HG03025 (cell line): Measurements from ENCODE around the gene PLPPR5.
"Not testable (repeated sequence)": the region's sequence is repeated elsewhere in the genome, so short reads cannot be mapped to it uniquely, and the experiment has no call there.

ENCODE experiments used
- ATAC-seq: cut with Tn5 transposase; IDR thresholded peaks from one replicate; pipeline ENCODE4 v1.9.1; 2021; ENCODE audit warnings: mild to moderate bottlenecking, moderate library complexity; ENCODE audit not compliant: unreplicated experiment, low FRiP score

PLPPR5 gene

DNA sequence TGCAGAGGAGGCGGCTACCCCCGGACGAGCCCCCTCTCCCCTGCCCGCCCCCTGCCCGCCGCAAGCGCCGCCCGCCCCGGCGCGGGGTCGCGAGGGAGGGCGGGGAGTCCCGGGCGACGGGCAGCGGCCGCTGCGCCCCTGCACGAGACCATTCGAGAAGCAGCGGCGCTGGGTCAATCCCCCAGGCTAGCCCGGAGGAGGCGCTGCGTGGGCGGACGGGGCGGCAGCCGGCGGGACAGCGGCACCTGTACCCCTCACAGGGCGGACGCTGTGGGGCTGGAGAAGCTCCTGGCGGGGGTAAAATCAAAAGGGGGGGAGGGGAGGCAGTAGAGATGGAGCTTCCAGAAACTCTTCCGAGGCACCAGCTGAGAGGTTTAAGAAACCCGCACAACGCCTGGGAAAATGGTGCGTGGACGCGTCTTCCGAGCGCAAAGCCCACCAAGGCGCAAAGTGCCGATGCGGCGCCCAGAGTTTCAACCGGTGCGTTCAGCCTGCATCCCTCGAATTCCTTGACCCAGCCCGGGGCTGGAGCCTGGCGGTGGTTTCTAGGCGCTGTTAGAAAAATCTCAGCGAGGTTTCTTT is at the start of gene PLPPR5:
PLPPR5 (minus strand) TSS at position 1 of the 582 bp plus-strand sequence. CDS start 190 bp downstream, outside the sequence.
- ATAC-seq: no peak

DNA sequence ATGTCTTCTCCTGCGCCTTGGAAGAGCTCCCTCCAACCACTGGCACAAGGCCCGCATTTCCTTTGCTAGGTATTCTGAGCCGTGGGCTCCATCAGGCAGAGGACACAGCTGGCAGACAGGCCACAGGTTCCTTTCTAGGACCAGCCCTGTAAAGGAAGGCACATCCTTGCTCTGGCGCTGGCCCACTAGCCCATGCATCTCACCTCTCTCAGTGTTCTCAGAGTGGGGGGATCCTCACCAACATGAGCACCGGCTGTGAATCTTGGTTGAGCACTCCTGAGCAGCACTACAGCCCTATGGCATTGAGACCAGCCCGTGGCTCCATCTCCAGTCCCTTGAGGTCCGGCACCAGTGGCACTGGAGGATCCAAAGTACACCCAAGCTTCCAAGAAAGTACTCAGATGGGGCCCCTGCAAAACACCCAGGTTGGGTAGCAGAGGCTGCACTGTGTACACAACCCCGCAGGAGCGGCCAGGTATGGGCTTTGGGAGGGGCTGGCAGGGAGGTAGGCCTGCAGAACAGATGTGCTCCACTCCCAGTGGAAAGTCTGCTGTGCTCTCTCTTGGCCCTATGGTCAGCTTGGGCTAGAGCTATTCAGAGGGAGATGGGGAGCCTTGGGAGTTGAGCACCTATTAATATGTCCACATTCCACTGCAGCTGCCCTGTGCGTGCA is 47.1 kb upstream of the PLPPR5 start:
- ATAC-seq: no peak

DNA sequence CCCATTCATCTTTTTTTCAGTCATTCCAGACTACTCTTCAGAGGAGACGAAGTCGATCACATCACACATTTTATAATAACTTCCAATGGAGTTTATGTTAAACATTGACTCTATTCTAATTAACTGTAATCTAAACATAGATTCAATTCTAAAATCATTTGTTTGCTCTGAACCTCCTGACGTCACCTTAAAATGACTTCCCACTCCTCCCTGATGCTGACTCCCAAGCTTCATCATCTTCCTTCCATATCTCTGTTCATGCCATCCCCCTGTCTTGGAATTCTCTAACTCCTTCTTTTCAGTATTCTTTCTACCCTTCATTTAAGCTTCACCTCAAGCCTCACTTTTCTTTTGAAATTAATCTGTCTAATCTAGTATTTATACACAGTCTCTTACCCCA is 45.1 kb upstream of the PLPPR5 start:
- ATAC-seq: no peak

- not testable (repeated sequence) for ATAC-seq
These were observed 32.1 kb upstream of the PLPPR5 start for GRCh38 chr1:99036746-99037145.

GRCh38 chr1:99018313-99018712 is 13.7 kb upstream of the PLPPR5 start:
- ATAC-seq: no peak

DNA sequence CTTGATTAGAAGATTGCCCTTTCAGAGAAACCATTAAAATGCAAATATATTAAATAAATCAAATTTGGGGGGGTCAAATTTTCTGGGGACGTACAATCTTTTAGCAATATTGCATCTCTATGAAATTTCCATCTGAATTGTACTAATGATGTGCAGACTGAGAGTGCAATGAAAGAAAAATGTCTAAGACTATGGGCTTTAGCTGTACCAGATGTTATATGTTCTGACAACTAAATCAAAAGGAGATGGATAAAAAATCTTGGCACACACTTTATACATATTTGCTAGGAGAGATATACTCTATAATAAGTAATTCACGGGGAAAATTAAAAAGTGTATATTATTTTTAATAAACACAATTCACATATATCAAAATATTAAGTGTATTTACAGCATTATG is 13.0 kb upstream of the PLPPR5 start:
- ATAC-seq: no peak

GRCh38 chr1:99010679-99011078 is 6.0 kb upstream of the PLPPR5 start:
- no peak for ATAC-seq

- no peak for ATAC-seq
These were observed 2.7 kb upstream of the PLPPR5 start for GRCh38 chr1:99007366-99007765.

DNA sequence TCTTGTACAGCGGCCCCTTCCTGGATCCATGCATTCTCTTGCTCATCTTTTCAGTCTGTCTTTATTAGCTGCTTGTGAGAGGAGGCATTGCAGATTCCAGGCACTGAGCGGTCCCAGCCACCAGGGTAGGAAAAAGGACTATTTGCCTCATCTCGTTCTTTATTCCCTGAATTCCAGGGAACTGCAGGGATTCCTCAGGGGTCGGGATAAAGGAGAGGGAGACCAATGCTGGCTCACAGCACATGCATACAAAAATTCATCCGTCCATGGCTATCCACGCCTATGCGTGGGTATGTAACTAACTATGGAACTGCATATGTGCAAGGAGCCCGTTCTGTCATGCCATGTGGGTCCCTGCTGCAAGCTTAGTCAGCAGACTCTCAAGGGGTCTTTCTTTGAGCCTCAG is 879 bp upstream of the PLPPR5 start:
- ATAC-seq: no peak

DNA sequence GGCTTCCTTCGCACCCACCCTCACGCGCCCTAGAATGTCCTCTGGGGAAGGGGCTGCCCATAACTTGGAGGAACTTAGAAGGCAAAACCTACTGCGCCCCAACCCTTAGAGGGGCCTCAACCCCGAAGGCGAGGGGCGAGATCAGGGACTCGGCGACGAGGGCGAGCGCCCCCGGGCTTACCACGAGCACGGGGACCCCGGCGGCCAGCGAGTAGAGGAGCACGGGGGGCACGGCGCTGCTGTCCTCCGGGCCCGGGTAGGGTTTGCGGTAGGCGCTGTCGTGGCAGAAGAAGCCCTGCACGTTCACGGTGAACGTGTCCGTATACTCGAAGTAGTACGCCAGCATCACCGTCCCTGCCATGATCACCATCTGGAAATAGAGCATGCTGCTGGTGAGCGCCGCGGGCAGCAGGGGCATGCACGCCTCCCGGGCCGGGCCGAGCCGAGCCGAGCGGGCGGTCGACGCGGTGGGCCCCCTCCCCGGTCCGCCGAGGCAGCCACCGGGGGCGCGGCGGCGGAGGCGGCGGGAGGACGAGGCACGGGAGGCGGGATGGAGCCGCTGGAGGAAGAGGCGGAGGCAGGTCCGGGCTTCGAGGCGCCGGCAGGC is 304 bp downstream of the PLPPR5 start:
- ATAC-seq: no peak

DNA sequence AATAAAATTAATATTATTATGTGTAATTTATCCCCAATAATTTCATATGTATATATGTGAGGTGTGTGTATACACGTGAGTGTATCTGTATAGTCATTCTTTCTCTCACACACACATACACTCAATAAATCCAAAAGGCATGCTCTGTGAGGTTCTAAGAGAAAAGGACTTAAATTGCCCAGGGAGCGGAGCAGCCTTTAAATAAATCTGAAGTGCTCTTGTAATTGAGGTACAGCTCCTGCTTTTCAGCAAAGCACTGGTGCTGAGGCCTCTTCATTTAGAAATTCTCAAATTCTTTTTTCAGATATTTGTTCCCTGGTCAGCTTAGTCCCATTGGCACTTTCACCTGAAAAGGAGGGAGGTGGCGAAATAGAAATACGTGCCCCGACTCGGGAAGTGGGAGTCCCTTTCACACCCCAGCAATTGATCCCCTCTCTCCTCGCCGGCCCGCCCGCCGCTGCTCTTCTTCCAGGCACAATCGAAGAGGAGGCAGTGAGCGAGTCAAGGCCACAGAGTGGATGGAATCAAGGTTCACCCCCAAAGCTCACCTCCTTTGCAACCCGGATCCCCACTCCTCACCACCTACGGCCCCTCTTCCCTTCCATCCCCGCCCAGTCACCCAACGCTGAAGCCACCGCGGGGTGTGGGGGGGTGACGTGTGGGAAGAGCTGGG is 944 bp downstream of the PLPPR5 start:
- ATAC-seq: no peak

DNA sequence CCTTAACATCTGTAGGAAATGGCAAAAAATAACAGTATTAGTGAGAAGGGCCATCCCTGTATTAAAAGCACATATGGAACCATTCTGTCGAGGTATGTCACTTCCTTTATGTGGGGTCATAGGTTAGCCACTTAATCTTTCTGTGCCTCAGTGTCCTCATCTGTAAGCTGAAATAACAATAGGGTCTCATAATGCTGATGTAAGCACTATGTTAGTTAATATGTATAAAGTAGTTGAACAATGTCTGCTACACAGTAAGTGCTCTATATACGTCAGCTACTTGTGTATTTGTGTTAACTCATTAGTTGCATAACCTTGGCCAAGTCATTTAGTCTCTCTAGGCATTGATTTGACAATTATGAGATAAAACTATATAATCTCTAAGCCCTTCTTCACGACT is 11.8 kb downstream of the PLPPR5 start:
- ATAC-seq: no peak

DNA sequence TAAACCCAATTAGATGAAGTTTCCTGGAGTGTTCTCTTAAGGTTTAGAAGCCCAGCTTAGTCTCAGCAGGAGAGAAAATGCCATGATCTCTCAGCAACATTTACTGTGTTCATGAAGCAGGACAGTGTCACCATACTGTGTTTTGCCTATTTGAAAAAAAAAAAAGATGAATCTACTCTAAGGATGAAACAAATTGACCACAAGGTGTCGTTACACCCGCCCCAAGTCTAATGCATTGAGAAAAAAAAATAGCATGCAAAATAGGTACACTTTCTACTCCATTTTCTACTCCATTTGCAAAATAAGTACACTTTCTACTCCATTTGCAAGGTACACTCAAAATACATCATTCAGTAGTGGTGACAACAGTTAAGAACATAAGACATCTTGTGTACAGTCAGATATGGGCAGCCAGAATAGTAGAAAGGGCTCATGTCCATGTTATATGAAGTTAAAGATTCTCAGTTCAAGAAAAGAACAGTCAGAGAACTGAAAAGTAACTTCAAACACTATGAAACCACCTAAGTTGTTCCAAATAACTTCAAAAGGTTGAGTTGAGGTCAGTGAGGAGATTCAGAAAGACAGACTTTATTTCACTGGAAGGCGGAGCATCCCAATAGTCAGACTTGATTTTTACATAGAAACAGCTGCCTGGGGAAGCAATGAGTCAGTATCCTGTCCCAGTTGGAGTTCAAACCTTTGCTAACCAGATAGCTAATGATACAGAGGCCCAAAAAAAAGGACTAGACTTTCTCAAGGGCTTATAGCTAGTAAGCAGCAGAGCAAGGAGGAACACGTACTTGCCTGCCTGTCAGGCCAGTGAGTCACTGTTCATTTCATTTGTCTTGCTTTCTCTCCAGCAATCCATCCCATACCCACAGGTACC is 13.3 kb downstream of the PLPPR5 start:
- peak; percentile 58 for ATAC-seq

GRCh38 chr1:98989556-98989907 is 15.1 kb downstream of the PLPPR5 start:
- ATAC-seq: no peak

GRCh38 chr1:98988904-98989555 is 15.6 kb downstream of the PLPPR5 start:
- ATAC-seq: no peak

GRCh38 chr1:98985687-98986086 is 19.0 kb downstream of the PLPPR5 start:
- no peak for ATAC-seq

DNA sequence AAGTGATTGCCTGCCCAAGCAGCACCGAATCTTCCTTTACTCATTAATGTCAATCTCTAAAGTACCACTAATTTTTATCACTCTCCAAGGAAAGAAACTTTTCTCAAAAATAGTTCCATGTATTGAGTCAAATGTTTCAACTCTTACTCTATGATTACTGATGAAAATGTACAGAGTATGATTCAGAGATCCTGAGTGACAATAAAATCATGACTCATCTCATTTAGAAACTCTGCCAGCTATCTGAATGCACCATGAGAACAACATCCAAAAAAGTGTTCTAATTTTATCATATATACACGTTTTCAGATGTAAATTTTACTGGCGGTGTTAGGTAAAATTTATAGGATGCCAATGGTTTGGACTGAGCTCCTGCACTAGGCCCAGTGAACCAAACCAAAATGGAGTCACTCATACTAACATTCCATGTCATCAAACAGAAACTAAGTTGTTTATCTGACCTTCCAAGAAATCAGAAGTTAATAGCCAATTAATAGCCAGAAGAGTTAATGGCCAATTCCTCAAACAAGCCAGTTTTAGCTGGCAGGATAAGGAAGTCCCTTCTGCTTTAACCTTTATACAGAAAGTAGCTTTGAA is 22.6 kb downstream of the PLPPR5 start:
- no peak for ATAC-seq

DNA sequence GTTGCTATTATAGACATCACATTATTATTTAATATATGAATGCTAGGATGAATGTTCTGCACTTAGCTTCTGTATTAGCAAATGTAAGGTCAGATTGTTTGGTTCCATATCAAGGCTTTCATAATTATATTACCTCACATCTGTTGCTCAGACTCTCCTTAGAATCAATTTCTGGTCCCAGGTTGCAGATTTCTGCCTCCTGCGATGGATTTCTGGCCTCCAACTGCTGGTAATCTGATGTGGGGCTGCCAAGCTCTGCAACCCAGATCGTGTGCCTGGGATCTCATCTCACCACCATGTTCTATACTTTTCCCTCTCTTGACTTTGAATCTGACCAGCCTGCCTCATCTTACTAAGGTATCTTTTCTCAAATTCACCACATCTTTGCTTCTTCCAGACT is 25.2 kb downstream of the PLPPR5 start:
- no peak for ATAC-seq

DNA sequence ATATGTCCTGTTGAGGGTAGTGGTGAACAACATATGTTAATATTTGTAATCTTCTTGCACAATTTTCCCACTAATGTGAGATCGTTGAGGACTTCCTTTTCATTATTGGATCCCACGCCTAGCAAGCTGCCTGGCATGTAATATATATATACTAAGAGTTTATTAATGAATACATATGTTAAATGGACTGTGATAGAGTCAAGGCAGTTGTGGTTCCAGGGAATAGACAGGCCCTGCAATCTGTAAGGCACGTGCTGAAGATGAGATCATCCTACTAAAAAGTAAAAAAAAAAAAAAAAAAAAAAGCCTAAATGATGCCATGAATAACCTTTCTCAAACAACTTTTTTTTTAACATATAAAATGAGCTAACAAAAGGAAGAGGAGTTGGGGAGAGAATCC is 28.9 kb downstream of the PLPPR5 start:
- no peak for ATAC-seq

DNA sequence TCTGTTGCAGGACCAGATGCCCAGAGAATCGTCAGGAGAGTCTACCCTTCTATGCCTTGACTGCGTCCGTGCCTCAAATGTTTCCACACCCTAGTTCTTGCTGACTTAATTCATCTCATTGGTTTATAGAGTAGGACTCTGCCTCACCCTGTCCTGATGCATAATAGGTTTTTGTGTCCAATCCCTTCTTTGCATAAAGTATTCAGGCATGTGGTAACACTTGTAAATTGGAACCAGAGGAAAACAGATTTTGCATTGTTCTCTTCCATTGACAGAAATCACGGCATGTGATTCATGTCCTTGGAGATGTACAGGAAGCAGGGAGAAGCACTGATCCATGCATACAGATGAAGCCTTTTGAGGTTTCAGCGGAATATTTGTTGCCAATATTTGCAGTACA is 29.5 kb downstream of the PLPPR5 start:
- no peak for ATAC-seq
